Keratinocyte (primary cell): ENCODE results near the gene CD207. TPM values are rescaled to one million over a fixed set of nuclear protein-coding genes. Genes with fewer than 3 reads are reported as not detected.

Experiments used
- DNase-seq: peaks from one replicate; pipeline ENCODE4 v3.0.0-alpha.2; 2011; ENCODE audit warnings: low read depth, missing footprints, low spot score
- FAIRE-seq: peaks from 2 replicates; lab custom pipeline; 2011; peaks lifted over from hg19 to GRCh38; lab: Jason Lieb, UNC
- H2AFZ ChIP-seq: 2 replicates; pipeline ENCODE4 v1.6.0; 2012; ENCODE audit warnings: low read length, control low read depth, inconsistent platforms; ENCODE audit not compliant: control insufficient read depth
- H3K27ac ChIP-seq: 2 replicates; pipeline ENCODE4 v1.5.1; 2011; ENCODE audit warnings: low read length; ENCODE audit not compliant: control insufficient read depth, insufficient read depth
- H3K27me3 ChIP-seq: 3 replicates; pipeline ENCODE4 v1.6.0; 2011; ENCODE audit warnings: low read length; ENCODE audit not compliant: control insufficient read depth, insufficient read depth; ENCODE audit errors: extremely low read depth
- H3K36me3 ChIP-seq, 2 experiments: 2 replicates in 1 of 2; 3 replicates in 1 of 2; pipeline ENCODE4 v1.5.1; 2011; ENCODE audit warnings: low read length in 2 of 2, mild to moderate bottlenecking in 1 of 2; ENCODE audit not compliant: control insufficient read depth in 2 of 2, insufficient read depth in 2 of 2; ENCODE audit errors: extremely low read depth in 1 of 2
- H3K4me1 ChIP-seq: 3 replicates; pipeline ENCODE4 v1.5.1; 2011; ENCODE audit warnings: low read length; ENCODE audit not compliant: control insufficient read depth, insufficient read depth; ENCODE audit errors: extremely low read depth
- H3K4me2 ChIP-seq: 3 replicates; pipeline ENCODE4 v1.6.0; 2011; ENCODE audit warnings: low read depth, low read length; ENCODE audit not compliant: control insufficient read depth, insufficient read depth; ENCODE audit errors: extremely low read depth
- H3K4me3 ChIP-seq, 3 experiments: fragments of 200-600 bp in 1 of 3; sonication (generic) in 1 of 3; 2 replicates in 2 of 3; 3 replicates in 1 of 3; pipeline ENCODE4 v1.5.1; 2011 to 2016; ENCODE audit warnings: low read length in 3 of 3, mild to moderate bottlenecking in 3 of 3, control low read depth in 2 of 3, inconsistent platforms in 1 of 3, low read depth in 1 of 3, mixed read lengths in 1 of 3, mixed run types in 1 of 3, moderate library complexity in 1 of 3; ENCODE audit not compliant: control insufficient read depth in 2 of 3, insufficient read depth in 2 of 3; ENCODE audit errors: extremely low read depth in 1 of 3
- H3K79me2 ChIP-seq: 2 replicates; pipeline ENCODE4 v1.6.0; 2012; ENCODE audit warnings: low read length; ENCODE audit not compliant: control insufficient read depth, insufficient read depth
- H3K9ac ChIP-seq: 3 replicates; pipeline ENCODE4 v1.6.0; 2011; ENCODE audit warnings: low read length; ENCODE audit not compliant: control insufficient read depth, insufficient read depth; ENCODE audit errors: extremely low read depth
- H3K9me1 ChIP-seq: 3 replicates; pipeline ENCODE4 v1.6.0; 2011; ENCODE audit warnings: low read length; ENCODE audit not compliant: control insufficient read depth, insufficient read depth; ENCODE audit errors: extremely low read depth
- H3K9me3 ChIP-seq: 2 replicates; pipeline ENCODE4 v1.5.1; 2012; ENCODE audit warnings: low read depth, low read length; ENCODE audit not compliant: control insufficient read depth
- H4K20me1 ChIP-seq: 3 replicates; pipeline ENCODE4 v1.6.0; 2011; ENCODE audit warnings: low read length; ENCODE audit not compliant: control insufficient read depth, insufficient read depth; ENCODE audit errors: extremely low read depth
- CTCF ChIP-seq, 3 experiments: IDR thresholded peaks in 1 of 3; conservative IDR thresholded peaks in 1 of 3; optimal IDR thresholded peaks in 1 of 3; 2 replicates in 2 of 3; 3 replicates in 1 of 3; pipeline versions ENCODE3 to v1.5.1; 2011; ENCODE audit warnings: low read length in 3 of 3, mild to moderate bottlenecking in 3 of 3, moderate library complexity in 2 of 3, control low read depth in 1 of 3, inconsistent platforms in 1 of 3; ENCODE audit not compliant: insufficient read depth in 2 of 3; ENCODE audit errors: extremely low read depth in 1 of 3
- EZH2 ChIP-seq: IDR thresholded peaks from one replicate; pipeline ENCODE4 v1.6.1; 2012; ENCODE audit warnings: inconsistent platforms, mild to moderate bottlenecking, low read length, moderate library complexity
- dilution Hi-C: fragments of 300-500 bp; cut with MboI; formaldehyde crosslinking; loops from one replicate; pipeline ENCODE4 v1.7.0; 2020; ENCODE audit warnings: low sequenced_read_pairs; ENCODE audit not compliant: extremely low pct_ligation_motif_present
- polyA plus RNA-seq, 5 experiments: library from polyadenylated mRNA; depleted of rRNA in 3 of 5; stranded (reverse) in 3 of 5; stranded (forward) in 1 of 5; unstranded in 1 of 5; fragments of >200 nt; gene quantifications; 1 replicate in 1 of 5; 2 replicates in 3 of 5; 3 replicates in 1 of 5; pipeline versions ENCODE4 v1.2.1 to v1.2.3, GENCODE V29; 2011 to 2012; ENCODE audit warnings: missing spikeins in 2 of 5, low read depth in 1 of 5, low replicate concordance in 1 of 5

The CD207 gene
- polyA plus RNA-seq, 1 donor (not counting 4 experiments of a cell fraction or from before 2014, with no cell fraction given): not detected

DNA sequence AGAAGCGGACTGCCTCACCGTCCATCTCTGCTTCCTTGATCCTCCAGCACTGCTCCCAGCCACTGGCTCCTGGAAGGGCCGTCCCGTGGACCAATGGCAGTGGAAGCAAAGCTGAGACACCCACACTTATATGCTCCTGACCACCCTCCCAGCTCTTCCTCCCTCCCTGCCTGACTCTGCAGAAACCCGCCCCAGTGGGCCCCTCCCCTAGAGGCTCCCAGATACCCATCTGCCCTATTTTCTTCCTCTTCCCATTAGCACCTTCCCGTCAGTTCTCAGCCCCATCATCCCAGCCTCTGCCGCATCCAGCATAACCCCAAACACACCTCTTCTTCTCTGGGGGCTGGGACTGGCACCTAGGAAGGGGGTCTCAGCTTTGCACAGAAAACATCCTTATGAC is 15.1 kb downstream of the CD207 start, which contains the start of gene CLEC4F:
CLEC4F (minus strand) TSS at position 101 of the 400 bp plus-strand sequence; CDS start at position 25, 76 bp downstream.
- H3K9ac ChIP-seq: no peak within 1 kb of the TSS
- no peak within 1 kb of the TSS for H3K4me2 ChIP-seq
- no peaks in the 10 kb centered on the region for H3K9me3 ChIP-seq
- FAIRE-seq (no peak), DNase-seq (no peak)
- dilution Hi-C loops: no loop called here
- H3K4me1 ChIP-seq: no peaks in the 10 kb centered on the region
- no peak within 1 kb of the TSS for H3K27ac ChIP-seq
- no peak within 1 kb of the TSS for H2AFZ ChIP-seq
- no peaks in the 10 kb centered on the region for H3K36me3 ChIP-seq
- peaks cover 37% of the 10 kb centered on the region for H3K27me3 ChIP-seq
- H3K9me1 ChIP-seq: no peaks in the 10 kb centered on the region
- no peak within 1 kb of the TSS for H3K4me3 ChIP-seq
- TF ChIP-seq CTCF (optimal IDR thresholded peaks at IDR 0.05 in 1 of 3, IDR thresholded peaks at IDR 0.05 in 1 of 3, conservative IDR thresholded peaks at IDR 0.05 in 1 of 3; ENCODE audit: extremely low read depth in 1 of 3, insufficient read depth in 2 of 3, low read length in 3 of 3) (no peak), EZH2 (no peak)
- H3K79me2 ChIP-seq: no peaks in the 10 kb centered on the region
- H4K20me1 ChIP-seq: no peaks in the 10 kb centered on the region

GRCh38 chr2:70817284-70817954 is 18.2 kb downstream of the CD207 start:
- no peaks in the 10 kb centered on the region for H3K79me2 ChIP-seq
- no peaks in the 10 kb centered on the region for H3K36me3 ChIP-seq
- no peak overlapping the region for H3K9ac ChIP-seq
- no peak overlapping the region for H3K27ac ChIP-seq
- H3K9me3 ChIP-seq: no peaks in the 10 kb centered on the region
- no peak for DNase-seq
- H3K4me3 ChIP-seq: no peak overlapping the region
- no peak overlapping the region for H2AFZ ChIP-seq
- H3K4me2 ChIP-seq: no peak overlapping the region
- dilution Hi-C loops: no loop called here
- TF ChIP-seq EZH2: no peak
- TF ChIP-seq CTCF (optimal IDR thresholded peaks at IDR 0.05 in 1 of 3, IDR thresholded peaks at IDR 0.05 in 1 of 3, conservative IDR thresholded peaks at IDR 0.05 in 1 of 3; ENCODE audit: extremely low read depth in 1 of 3, insufficient read depth in 2 of 3, low read length in 3 of 3): no peak
- H3K27me3 ChIP-seq: peaks cover 53% of the 10 kb centered on the region
- no peaks in the 10 kb centered on the region for H3K9me1 ChIP-seq
- H3K4me1 ChIP-seq: no peaks in the 10 kb centered on the region
- no peak for FAIRE-seq
- H4K20me1 ChIP-seq: no peaks in the 10 kb centered on the region
